ENCODE measurements around the gene C16orf96.

Gene C16orf96

GRCh38 chr16:4624015-4624826, 68.1 kb downstream of the C16orf96 start, which contains the start of gene MGRN1:
TSS of gene MGRN1 (plus strand) at chr16:4624826. CDS start at chr16:4624961, 135 bp downstream.
- peak; percentile 85 for DNase-seq

- peak; percentile 81 for DNase-seq
These were observed 68.9 kb downstream of the C16orf96 start for GRCh38 chr16:4624827-4625559.

DNA sequence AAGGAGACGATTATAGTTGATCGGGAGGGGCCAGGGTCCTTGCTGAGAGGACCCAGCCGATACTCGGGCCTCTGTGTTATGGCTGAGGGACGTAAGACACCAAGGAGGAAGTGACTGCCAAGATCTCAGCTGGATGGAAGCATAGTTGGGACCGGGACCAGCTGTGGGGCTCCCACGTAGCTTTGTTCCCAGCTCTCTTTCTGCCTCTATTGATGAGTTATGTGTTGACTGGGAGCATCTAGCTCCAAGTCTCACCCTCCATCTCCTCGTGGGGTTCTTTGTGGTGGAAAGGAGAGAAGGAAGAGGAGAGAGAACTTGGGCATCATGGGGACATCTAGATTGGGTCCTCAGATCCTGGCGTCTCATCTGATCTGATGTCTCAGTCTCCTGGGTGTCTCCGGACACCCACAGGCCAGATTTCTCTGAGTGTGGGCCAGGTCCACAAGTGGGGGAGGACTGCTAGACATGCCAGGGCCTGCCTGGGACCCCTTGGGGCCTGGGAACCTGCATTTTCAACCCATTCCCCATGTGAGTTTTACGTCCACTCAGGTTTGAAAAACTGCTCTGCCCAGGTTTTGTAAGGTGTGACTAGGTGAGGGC, 69.5 kb downstream of the C16orf96 start:
- no peak for DNase-seq

GRCh38 chr16:4626396-4626795, 70.3 kb downstream of the C16orf96 start:
- no peak for DNase-seq

DNA sequence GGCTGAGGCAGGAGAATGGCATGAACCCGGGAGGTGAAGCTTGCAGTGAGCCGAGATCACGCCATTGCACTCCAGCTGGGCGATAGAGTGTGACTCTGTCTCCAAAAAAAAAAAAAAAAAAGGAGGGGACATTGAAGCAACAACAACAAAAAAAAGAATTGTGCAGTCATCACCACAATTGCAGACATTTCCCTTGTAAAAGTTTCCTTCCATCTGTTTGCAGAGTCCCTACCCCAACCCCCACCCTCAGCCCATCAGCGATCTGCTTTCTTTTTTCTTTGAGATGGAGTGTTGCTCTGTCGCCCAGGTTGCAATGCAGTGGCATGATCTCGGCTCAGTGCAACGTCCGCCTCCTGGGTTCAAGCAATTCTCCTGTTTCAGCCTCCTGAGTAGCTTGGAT, 72.1 kb downstream of the C16orf96 start:
- DNase-seq: no peak

DNA sequence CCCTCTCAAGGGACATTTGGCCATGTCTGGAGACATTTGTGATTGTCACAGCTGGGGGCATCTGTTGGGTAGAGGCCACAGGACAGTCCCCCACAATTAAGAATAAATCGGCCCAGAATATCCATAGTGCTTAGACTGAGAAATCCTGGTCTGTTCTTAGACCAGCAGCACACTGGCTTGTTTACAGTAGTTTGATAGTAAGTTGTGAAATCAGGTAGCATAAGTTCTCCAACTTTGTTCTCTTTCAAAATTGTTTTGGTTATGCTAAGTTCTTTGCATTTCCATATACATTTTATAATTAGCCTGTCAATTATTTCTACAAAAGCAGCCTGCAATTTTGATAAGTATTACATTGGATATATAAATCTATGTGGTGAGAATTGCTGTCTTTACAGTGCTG, 75.3 kb downstream of the C16orf96 start:
- DNase-seq: no peak

DNA sequence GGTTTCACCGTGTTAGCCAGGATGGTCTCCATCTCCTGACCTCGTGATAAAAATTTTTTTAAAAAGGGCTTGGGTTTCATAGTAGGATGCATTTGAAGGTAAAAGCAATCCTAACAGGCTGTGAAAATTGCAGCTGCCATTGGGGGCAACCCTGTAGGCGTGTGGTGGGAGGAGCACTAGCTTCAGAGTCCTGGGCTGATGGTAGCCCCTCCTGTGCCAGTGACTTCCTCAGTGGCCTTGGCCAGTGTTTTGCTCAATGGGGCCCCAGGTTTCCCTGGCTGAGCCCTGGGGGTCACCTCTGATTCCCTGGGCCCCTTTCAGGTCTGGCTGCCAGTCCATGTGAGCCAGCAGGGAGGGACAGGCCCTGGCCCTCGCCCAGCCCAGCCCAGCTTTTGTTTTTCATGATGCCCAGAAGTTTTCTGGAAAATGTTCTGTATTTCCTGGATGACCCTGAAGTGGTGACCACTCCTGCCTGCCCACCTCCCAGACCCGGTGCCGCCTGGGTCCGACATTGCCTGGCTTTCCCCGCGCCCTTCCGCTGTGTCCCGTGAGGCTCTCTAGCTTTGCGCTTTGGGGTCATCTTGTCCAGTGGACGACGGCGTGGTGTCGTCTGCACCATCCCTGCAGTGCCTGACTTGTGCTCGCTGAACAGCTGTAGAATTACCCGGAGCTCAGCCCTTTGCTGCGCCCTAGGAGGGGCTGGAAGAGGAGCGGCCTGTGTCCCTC, 77.9 kb downstream of the C16orf96 start:
- DNase-seq: no peak

GRCh38 chr16:4634768-4635167, 78.6 kb downstream of the C16orf96 start:
- DNase-seq: no peak

GRCh38 chr16:4636196-4636595, 80.1 kb downstream of the C16orf96 start:
- DNase-seq: no peak

- no peak for DNase-seq
These were observed 81.5 kb downstream of the C16orf96 start for GRCh38 chr16:4637501-4638166.

DNA sequence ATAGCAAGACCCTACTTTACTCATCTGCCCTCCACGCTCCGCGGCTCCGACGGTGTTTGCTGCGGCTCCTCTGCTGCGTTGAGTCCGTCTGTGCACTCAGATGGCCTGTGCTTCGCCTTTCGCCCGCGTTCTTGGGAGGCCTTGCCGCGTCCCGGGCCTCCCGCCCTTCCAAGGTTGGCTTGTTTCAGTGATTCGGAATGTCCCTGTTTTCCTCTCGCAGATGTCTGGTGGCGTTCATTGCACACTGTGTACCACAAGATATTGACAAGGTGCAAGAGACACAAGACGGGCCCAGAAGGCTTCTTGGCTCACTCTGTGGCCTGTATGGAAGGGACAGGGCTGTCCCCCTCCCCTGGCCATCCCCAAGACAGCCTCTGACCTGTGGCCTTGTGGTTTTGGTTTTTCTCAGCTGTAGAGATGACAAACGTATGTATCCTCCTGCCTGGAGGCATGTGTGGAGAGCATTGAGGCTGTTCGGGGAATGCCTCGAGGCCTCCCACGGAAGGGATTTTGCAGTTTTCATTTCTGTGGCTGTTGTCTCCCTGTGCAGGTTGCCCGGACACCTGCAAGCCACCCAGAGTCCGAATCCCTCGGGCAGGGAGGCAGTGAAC, 83.9 kb downstream of the C16orf96 start:
- no peak for DNase-seq

- DNase-seq: no peak
These were observed 84.6 kb downstream of the C16orf96 start for GRCh38 chr16:4640572-4641305.

DNA sequence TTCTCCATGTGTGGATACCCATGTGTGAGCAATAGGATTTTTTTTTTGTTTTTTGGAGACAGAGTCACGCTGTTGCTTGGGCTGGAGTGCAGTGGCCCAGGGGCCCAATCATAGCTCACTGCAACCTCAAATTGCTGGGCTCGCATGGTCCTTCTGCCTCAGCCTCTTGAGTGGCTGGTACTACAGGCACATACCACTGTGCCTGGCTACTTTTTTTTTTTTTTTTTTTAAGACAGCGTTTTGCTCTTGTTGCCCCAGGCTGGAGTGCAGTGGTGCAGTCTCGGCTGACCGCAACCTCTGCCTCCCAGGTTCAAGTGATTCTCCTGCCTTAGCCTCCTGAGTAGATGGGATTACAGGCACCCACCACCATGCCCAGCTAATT, 85.2 kb downstream of the C16orf96 start:
- no peak for DNase-seq

GRCh38 chr16:4641895-4642294, 85.8 kb downstream of the C16orf96 start:
- no peak for DNase-seq

DNA sequence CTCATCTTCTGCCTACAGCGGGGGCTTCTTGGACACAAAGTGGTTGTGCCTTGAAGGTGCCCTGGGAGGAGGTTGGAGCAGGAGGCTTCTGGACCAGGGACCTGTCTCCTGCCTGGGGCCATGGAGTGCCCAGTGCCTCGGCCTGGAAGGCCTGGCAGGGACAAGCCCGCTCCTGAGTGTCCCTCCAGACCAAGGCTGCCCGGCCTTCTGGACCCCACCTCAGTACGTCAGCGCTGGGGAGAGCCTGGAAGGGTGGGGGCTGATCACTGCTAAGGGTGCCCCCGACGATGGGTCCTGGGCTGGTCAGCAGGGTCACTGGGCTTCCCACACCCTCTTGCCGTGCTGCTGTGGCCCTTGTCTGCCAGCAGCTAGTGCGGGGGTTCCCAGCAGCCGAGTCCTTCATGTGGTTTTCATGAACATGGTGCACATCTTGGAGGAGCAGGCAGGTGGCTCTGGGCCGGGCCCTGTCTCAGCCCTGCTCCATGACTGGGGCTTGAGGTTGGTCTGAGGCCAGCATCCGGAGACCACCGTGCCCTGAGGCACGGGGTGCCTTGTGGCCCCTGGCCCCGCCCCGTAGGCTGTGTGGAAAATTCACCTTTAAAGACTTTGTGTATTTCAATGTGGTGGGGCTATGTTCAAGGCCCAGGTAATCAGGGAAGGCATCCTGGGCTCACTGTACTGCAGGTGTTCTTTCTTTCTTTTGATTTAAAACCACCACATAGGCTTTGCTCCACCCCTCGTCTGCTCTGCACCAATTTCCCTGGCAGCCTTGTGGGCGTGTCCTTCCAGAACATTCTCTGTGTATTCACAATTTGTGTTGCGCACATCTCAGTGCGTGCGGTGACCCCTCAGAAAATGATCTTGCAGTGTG, 90.9 kb downstream of the C16orf96 start:
- DNase-seq: no peak

- no peak for DNase-seq
These were observed 91.5 kb downstream of the C16orf96 start for GRCh38 chr16:4647644-4647980.

GRCh38 chr16:4648917-4649316, 92.8 kb downstream of the C16orf96 start:
- DNase-seq: no peak

DNA sequence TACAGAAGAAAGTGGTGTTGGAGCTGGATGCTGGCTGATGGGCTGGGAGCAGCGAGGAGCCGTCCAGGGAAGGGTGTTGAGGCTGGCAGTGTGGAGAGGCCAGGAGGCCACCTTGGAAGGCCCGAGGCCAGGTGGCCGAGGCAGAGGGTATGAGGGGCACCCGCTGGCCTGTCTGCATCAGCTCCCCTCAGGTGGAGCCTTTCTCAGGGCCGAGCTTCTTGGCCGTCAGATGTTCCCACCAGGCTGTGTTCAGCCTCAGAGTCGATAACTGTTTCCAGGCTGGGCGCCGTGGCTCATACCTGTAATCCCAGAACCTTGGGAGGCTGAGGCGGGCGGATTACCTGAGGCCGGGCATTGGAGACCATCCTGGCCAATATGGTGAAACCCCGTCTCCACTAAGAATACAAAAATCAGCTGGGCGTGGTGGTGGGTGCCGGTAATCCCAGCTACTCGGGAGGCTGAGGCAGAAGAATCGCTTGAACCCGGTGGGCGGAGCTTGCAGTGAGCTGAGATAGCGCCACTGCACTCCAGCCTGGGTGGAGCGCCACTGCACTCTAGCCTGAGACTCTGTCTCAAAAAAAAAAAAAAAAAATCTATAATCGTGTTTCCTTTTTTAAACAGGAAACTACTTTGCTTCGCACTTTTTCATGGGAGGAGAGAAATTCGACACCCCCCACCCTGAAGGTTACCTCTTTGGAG, 93.8 kb downstream of the C16orf96 start:
- DNase-seq: no peak

Measured in activated CD4-positive, CD25-positive, alpha-beta regulatory T cell treated with anti-CD3 and anti-CD28 coated beads, Interleukin-2, amount 50 U/mL, for 72 hours (primary cell).